SHP77 treated with DMSO at 0.1 percent for 48 hours (cell line): ENCODE measurements around the gene PCSK1.
"Not testable (repeated sequence)": the region's sequence is repeated elsewhere in the genome, so short reads cannot be mapped to it uniquely, and the experiment has no call there.

Experiments used
- DNase-seq: peaks from one replicate; lab custom pipeline; 2025; lab: John Stamatoyannopoulos, UW

PCSK1 gene

GRCh38 chr5:96372726-96373380 is 60.2 kb downstream of the PCSK1 start:
- no peak for DNase-seq

GRCh38 chr5:96370976-96371375 is 62.1 kb downstream of the PCSK1 start:
- peak; percentile 85 for DNase-seq

- DNase-seq, result not testable (repeated sequence)
Measured at GRCh38 chr5:96367337-96367736, 65.7 kb downstream of the PCSK1 start.

DNA sequence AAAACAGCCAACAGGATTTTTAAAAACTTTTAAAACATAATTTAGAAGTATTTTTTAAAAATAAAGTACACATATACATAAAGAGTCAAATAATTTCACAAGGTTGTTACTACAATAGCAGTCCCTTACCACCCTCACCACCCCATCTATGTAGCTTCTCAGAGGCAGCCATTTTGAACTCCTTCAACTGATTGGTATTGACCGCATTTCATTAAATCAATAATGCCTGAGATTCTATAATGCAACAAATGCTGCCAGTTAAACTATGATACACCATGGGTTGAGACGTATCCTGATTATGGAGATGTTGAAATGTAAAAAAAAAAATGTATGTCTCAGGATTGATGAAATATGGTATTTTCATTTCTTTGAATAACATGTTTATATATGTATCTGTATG is 78.8 kb downstream of the PCSK1 start:
- no peak for DNase-seq

DNA sequence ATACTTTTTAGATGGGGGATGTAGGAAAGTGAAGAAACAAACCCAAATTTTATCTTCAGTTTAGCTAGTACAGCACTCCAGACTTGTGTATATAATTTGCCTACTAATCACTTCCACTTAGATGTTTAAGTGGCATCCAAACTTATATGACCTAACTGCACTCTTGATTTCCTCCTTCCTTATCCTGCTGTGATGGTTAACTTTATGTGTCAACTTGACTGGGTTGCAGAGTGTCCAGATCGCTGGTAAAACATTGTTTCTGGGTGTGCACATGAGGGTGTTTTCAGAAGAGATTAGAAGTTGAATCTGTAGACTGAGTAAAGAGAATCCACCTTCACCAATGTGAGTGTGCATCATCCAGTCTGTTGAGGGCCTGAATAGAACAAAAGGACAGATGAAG is 79.8 kb downstream of the PCSK1 start:
- no peak for DNase-seq

DNA sequence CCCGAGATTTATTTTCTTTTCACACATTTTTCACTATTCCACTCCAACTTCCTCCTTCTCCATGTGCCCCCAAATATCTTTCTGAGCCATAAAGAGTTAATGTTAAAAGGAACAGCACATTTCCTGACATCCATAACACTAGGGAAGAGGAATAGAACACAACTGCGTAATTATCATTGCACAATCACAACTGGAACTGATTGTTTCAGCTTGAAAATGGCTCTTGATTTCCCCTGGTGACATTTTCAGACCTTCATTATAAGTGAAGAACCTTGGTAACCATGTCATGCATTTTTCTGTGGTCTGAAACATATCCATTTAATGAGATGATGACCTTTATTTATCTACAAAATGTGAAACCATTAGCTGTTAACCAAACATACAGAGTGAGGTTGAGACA is 82.4 kb downstream of the PCSK1 start:
- DNase-seq, result no peak

GRCh38 chr5:96348536-96348935 is 84.5 kb downstream of the PCSK1 start:
- DNase-seq, result no peak

DNA sequence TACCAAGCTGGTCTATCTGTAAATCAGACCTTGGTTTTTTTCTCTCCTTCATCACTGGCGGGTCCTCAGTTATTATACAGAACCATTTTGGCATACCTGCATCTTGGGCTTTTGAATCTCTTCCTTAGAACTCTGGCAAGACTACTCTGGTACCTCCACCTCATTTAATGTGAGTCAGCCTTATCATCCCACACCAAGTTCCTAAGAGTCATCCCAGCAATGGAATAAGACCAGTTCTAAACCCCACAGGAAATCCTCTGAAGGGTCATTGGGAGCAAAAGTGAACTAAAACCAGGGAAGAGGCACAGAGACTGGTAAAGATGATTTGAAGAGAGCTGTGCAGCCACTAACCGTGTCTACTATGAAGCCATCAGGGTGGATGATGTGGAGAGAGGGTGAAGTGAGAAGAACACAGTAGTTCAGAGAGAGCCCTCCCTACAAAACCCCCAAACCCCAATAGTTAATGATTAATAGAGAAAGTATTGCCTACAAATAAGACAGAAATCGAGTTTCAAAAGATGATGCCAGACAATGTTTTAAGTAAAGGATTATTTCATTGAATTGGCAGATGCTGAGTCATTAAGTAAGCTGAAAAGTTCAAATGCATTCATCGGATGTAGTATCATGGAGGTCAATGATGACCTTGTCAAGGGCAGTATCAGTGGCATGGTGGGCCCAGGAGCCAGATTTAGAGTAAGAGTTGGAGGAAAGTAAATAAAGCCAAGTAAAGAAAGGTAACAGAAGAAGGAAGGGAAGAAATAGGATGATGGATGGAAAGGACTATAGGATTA is 85.4 kb downstream of the PCSK1 start:
- DNase-seq, result no peak

- peak; percentile 90 for DNase-seq
Measured at GRCh38 chr5:96344678-96345577, 88.1 kb downstream of the PCSK1 start.

DNA sequence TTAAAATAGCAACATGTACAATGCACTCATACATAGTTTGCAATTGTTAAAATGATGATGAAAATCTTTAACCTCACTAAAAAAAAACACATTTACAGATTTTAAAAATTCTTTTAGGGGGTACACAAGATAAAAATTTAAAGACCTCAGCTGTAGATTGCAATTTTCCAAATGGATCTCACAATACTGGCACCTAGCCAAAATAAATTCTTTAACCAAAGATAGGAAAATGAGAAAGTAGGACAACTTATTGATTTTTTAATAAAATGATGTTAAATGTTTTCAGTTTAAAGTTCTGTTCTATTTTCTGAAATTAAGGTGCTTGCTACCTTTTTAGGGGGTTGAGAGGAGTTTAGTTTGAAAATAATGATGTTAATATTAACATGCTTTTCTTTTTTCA is 90.0 kb downstream of the PCSK1 start:
- DNase-seq, result no peak

GRCh38 chr5:96342581-96342980 is 90.5 kb downstream of the PCSK1 start:
- DNase-seq, result no peak
